ENCODE data around the gene CADM1. TPM values are rescaled to one million over a fixed set of nuclear protein-coding genes. Genes with fewer than 3 reads are reported as not detected.

CADM1 gene
- total RNA-seq, 4 donors from 2014 or later, result 17.1 to 49.8 (median 30.7) TPM

DNA sequence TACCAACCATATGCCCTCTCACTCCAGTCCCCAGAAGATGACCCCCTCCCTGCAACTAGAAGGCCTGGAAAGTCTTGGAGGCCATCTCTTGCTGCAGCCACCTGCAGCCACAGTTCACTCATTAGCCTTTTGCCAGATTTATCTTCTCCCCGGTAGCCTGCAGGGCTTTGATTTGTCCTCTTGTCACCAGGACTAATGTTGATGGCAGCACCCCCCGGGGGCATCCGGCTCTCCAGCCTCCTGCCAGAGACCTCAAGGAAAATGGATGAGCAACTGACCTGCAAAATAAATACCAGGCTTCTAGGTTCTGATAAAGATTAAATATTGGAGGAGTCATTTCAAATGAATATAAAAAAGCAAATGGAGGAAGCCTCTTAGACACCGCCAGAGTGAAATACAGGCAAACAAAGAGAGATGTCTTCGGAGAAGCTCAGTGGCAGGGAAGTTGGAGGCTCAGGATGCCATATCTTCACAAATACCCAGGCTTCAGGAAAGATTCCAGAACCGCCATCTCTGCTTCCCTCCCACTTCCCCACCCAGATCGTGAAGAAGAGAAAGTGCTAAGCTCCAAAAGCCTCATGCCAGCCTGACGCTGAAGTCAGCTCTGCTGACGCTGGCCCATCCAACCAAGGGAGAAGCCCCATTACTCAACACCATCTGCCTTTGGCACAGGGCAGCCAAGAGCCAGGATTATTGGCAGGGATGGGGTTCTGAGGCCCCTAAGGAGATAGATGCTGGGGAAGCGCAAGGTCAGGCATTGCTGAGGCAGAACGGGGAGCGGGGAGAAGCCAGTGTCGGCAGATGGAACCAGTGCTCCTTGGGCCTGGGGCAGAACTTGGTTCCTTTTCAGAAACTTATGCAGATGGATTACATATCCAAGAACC lies 362.7 kb downstream of the CADM1 start:
- no peaks in the 10 kb centered on the region for H3K27me3 ChIP-seq
- WGBS, 2 donors, result 84 to 86% methylated on average over 13 of the region's 13 CpGs
- TF ChIP-seq, protein P1, sequence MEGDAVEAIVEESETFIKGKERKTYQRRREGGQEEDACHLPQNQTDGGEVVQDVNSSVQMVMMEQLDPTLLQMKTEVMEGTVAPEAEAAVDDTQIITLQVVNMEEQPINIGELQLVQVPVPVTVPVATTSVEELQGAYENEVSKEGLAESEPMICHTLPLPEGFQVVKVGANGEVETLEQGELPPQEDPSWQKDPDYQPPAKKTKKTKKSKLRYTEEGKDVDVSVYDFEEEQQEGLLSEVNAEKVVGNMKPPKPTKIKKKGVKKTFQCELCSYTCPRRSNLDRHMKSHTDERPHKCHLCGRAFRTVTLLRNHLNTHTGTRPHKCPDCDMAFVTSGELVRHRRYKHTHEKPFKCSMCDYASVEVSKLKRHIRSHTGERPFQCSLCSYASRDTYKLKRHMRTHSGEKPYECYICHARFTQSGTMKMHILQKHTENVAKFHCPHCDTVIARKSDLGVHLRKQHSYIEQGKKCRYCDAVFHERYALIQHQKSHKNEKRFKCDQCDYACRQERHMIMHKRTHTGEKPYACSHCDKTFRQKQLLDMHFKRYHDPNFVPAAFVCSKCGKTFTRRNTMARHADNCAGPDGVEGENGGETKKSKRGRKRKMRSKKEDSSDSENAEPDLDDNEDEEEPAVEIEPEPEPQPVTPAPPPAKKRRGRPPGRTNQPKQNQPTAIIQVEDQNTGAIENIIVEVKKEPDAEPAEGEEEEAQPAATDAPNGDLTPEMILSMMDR (IDR thresholded peaks at IDR 0.05), result no peak
- TF ChIP-seq POLR2A (IDR thresholded peaks at IDR 0.05) (no peak), EP300 (IDR thresholded peaks at IDR 0.05) (no peak)
- H3K9me3 ChIP-seq, result no peaks in the 10 kb centered on the region
- no peak for DNase-seq (ENCODE audit: low spot score in 2 of 2)
- no peaks in the 10 kb centered on the region for H3K36me3 ChIP-seq
- H3K4me1 ChIP-seq, result no peaks in the 10 kb centered on the region
- H3K27ac ChIP-seq, result no peak overlapping the region
- no peak overlapping the region for H3K4me3 ChIP-seq

DNA sequence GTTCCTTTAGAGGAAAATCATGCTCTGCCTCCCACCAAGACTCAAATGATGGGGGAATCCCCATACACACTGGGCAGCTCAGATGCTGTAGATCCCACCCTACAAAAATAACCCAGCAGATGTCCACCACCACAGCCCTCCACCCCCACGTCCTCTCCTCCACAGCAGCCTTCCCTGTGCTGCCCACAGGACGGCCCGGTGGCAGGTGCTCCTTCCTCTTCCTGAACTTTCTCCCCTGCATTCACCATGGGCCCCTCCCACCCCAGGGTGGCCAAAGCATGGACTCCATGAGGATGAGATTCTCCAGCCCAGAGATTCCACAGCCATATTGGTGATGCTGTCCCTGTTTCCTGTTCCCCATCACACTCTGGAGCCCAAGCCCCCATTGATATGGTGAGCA lies 368.3 kb downstream of the CADM1 start:
- H3K4me3 ChIP-seq, result no peak overlapping the region
- no peaks in the 10 kb centered on the region for H3K4me1 ChIP-seq
- WGBS, 2 donors, result 76 to 82% methylated on average over 3 of the region's 3 CpGs
- TF ChIP-seq EP300 (IDR thresholded peaks at IDR 0.05) (no peak), POLR2A (IDR thresholded peaks at IDR 0.05) (no peak)
- TF ChIP-seq, protein P1 (IDR thresholded peaks at IDR 0.05), result no peak
- H3K9me3 ChIP-seq, result no peaks in the 10 kb centered on the region
- H3K36me3 ChIP-seq, result no peaks in the 10 kb centered on the region
- H3K27me3 ChIP-seq, result no peaks in the 10 kb centered on the region
- no peak overlapping the region for H3K27ac ChIP-seq
- DNase-seq (ENCODE audit: low spot score in 2 of 2), result no peak

DNA sequence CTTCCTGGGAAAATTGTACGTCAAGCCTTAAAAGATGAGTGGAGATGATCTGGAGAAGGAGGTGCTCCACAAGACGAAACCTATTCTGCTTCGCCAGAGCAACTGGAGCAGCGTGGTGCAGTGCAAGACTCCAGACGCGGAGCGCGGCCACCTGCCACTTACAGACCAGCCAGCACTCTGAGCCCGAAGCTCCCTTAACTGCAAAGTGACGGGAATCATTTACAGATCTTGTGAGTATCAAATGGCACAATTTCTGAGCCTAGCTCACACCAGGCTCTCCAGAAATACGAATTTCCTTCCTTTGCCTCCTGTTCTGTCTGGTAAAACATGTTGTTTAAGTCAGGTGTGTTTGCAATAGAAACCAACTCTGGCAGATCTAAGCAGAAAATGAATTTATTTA lies 369.3 kb downstream of the CADM1 start:
- Histone ChIP-seq H3K27me3 (no peaks in the 10 kb centered on the region), H3K4me3 (no peak overlapping the region), H3K4me1 (no peaks in the 10 kb centered on the region), H3K27ac (no peak overlapping the region), H3K36me3 (no peaks in the 10 kb centered on the region), H3K9me3 (no peaks in the 10 kb centered on the region)
- WGBS, 2 donors, result 64 to 77% methylated on average over 11 of the region's 11 CpGs
- TF ChIP-seq, protein P1 (IDR thresholded peaks at IDR 0.05), result no peak
- TF ChIP-seq POLR2A (IDR thresholded peaks at IDR 0.05) (no peak), EP300 (IDR thresholded peaks at IDR 0.05) (no peak)
- DNase-seq (ENCODE audit: low spot score in 2 of 2), result no peak

DNA sequence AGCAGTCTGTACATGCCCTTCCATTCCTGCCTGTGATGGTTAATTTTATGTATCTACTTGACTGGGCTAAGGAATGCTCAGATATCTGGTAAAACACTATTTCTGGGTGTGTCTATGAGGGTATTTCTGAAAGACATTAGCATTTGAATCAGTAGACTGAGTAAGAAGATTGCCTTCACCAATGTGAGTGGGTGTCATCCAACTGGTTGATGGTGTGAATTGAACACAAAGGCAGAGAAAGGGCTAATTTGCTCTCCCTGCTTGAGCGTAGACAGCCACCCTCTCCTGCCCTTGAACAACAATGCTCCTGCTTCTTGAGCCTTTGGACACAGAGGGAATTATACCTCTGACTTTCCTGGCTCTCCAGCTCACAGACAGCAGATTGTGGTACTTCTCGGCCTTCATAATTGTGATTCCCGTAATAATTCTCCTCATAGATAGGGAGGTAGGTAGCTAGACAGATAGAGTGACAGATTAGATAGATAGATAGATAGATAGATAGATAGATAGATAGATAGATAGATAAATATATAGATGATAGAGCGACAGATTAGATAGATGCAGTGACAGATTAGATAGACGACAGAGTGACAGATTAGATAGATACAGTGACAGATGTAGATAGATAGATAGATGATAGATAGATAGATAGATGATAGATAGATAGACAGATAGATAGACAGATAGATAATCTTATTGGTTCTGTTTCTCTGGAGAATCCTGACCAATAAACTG lies 370.6 kb downstream of the CADM1 start:
- no peak overlapping the region for H3K4me3 ChIP-seq
- H3K27ac ChIP-seq, result no peak overlapping the region
- no peaks in the 10 kb centered on the region for H3K27me3 ChIP-seq

More for the DNA sequence above, 370.6 kb downstream of the CADM1 start:
- DNase-seq (ENCODE audit: low spot score in 2 of 2), result no peak
- 91 to 92% methylated on average over 5 of the region's 5 CpGs for WGBS, 2 donors
- Histone ChIP-seq H3K4me1 (no peaks in the 10 kb centered on the region), H3K36me3 (no peaks in the 10 kb centered on the region), H3K9me3 (no peaks in the 10 kb centered on the region)
- TF ChIP-seq EP300 (IDR thresholded peaks at IDR 0.05) (no peak), POLR2A (IDR thresholded peaks at IDR 0.05) (no peak)
- TF ChIP-seq, protein P1 (IDR thresholded peaks at IDR 0.05), result no peak
